CD4-positive, alpha-beta T cell treated with Interleukin-15 for 1 hour (primary cell): Measurements from ENCODE around the gene KNDC1.
"Not testable (repeated sequence)": the region's sequence is repeated elsewhere in the genome, so short reads cannot be mapped to it uniquely, and the experiment has no call there.

Experiments
- DNase-seq: peaks from one replicate; pipeline ENCODE4 v3.0.0-alpha.2; 2020

The KNDC1 gene

DNA sequence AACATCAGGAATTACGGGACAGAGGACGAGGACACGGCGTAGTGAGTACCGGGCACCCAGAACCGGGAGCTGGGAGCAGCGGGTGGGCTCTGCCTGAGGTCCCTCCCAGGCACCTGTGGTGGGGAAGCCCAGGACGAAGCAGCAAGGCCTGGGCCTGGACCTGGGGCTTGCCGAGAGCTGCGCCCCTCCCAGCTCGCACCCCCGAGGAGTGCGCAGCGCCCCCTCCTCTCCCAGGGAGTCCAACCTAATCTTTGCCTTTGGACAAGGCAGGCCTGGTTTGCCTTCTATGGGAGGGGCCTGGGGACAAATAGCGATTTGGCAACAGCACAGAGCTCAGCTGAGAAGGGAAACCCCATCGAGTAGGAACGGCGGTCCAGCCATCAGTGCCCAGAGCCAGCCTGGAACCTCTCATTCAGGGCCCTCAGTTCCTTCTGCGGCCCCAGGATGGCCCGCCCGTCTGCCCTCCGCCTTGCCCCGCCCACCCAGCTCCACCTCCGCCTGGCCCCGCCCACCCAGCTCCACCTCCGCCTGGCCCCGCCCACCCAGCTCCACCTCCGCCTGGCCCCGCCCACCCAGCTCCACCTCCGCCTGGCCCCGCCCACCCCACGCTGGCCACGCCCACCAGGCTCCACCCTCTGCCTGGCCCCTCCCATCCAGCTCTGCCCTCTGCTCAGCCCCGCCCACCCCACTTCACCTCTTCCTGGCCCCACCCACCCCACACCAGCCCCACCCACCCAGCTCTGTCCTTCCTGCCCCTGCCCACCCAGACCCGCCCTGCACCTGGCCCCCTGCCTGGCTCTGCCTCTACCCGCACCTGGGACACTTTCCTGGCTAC, 32.5 kb upstream of the KNDC1 start:
- DNase-seq, result no peak

DNA sequence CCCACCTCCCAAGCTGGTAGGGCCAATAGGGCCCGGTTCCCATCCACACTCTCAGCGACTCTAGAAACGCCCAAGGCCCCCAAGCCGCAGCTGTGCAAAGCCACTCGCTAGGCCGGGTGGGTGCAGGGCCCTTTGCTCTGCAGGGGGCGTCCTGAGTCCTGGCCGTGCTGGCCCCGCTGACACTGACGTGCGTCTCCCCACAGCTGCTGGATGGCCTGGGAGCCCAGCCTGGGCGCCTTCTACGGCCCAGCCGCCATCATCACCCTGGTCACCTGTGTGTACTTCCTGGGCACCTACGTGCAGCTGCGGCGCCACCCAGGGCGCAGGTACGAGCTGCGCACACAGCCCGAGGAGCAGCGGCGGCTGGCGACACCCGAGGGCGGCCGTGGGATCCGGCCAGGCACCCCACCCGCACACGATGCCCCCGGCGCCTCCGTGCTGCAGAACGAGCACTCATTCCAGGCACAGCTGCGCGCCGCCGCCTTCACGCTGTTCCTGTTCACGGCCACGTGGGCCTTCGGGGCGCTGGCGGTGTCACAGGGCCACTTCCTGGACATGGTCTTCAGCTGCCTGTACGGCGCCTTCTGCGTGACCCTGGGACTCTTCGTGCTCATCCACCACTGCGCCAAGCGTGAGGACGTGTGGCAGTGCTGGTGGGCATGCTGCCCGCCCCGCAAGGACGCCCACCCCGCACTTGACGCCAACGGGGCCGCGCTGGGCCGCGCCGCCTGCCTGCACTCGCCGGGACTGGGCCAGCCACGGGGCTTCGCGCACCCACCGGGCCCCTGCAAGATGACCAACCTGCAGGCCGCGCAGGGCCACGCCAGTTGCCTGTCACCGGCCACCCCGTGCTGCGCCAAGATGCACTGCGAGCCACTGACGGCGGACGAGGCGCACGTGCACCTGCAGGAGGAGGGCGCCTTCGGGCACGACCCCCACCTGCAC, 31.6 kb upstream of the KNDC1 start:
- DNase-seq, result no peak

DNA sequence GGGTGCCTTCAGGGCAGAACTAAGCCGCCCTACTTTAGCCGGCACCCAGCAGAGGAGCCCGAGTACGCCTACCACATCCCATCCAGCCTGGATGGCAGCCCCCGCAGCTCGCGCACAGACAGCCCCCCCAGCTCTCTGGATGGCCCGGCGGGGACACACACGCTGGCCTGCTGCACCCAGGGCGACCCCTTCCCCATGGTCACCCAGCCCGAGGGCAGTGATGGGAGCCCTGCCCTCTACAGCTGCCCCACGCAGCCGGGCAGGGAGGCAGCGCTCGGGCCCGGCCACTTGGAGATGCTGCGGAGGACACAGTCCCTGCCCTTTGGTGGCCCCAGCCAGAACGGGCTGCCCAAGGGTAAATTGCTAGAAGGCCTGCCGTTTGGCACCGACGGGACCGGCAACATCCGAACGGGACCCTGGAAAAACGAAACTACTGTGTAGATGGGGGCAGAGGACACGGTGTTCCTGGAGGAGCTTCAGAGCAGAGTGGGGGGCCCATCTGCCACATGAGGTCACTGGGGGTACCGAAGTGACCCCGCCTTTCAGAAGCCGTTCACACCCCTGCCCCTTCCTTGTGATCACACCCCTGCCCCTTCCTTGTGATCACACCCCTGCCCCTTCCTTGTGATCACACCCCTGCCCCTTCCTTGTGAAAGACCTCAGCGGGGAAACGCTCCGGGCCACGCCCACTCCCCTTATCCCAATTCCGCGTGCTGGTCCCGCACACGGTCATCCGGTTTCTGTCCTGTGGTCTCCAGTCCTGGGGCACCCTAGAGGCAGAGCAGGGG, 30.8 kb upstream of the KNDC1 start:
- DNase-seq, result no peak

DNA sequence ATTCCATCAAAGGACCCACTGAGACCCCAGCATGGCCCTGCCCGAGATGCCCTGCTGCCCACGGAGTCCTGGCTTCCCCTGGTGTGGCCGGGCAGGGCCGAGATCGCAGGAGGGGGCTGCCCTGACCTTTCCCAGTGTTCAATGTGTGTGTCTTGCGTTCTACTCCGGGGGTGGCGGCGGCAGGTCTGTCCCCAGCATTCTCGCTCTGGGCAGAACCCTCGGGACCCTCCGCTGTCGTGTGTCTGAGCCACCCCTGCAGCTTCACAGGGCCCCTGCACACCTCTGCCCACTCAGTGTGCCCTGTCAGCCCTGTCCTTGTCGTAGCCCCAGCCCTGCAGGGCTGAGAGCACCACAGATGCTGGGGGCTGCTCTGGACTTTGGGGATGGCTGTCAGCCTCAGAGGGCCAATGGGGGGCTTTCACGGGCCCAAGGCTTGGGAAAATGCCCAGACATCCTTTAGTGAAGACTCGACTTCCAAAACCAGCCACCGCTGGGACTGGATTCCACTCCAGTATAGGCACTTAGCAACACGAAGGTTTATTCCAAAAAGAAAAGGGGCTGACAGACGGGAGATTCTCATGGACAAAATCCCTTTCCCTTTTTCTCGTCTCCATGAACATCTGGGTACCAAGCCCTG, 30.0 kb upstream of the KNDC1 start:
- DNase-seq, result no peak

DNA sequence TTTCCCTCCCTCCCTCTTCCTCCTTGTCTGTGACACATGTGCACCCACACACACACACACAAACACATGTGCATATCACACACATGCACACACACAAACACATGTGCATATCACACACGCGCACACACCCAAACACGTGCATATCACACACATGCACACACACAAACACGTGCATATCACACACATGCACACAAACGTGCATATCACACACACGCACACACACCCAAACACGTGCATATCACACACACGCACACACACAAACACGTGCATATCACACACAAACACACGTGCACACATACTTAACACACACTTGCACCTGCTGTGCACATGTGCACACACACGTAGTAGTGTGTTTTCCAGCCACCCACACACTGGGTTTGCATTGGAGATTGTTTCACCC, 29.4 kb upstream of the KNDC1 start:
- DNase-seq, result no peak

DNA sequence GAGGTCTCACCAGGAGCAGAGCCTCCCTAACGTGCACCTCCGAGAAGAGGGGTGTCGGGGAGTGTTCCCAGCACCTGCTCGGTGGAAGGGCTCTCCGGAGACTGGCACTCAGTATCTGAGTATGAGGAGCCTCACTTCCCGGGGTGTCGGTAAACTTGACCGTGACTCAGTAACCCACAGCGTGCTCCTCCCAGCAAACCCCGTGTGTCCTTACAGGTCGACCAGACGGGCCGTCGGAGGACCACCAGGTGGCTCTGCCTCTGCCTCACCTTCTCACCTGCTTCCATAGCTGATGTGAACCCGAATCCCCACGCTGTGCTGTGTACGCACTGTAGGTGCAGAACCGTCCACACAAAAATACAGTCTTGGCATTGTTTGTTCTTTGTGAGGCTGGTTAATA, 29.0 kb upstream of the KNDC1 start:
- DNase-seq, result no peak

DNA sequence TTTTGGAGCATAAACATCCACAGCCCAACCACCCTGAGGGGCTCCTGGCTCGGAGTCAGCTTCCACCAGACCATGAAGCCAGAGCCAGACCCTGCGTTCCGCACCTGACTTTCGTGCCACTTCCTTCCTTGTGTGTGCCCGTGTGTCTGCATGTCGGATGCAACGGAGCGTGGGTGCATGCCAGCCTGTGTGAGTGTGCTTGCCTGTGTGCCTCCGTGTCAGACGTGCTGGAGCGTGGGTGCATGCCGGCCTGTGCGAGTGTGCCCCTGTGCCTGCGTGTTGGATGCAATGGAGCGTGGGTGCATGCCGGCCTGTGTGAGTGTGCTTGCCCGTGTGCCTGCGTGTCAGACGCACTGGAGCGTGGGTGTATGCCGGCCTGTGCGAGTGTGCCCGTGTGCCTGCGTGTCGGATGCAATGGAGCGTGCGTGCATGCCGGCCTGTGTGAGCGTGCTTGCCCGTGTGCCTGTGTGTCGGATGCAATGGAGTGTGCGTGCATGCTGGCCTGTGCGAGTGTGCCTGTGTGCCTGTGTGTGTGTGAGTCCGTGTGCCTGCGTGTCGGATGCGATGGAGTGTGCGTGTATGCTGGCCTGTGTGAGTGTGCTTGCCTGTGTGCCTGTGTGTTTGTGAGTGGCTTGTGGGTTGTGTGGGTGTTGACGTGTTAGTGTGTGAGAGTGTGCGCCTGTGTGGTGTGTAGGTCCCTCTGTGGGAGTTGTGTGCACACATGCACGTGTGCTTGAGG, 28.1 kb upstream of the KNDC1 start:
- no peak for DNase-seq

DNA sequence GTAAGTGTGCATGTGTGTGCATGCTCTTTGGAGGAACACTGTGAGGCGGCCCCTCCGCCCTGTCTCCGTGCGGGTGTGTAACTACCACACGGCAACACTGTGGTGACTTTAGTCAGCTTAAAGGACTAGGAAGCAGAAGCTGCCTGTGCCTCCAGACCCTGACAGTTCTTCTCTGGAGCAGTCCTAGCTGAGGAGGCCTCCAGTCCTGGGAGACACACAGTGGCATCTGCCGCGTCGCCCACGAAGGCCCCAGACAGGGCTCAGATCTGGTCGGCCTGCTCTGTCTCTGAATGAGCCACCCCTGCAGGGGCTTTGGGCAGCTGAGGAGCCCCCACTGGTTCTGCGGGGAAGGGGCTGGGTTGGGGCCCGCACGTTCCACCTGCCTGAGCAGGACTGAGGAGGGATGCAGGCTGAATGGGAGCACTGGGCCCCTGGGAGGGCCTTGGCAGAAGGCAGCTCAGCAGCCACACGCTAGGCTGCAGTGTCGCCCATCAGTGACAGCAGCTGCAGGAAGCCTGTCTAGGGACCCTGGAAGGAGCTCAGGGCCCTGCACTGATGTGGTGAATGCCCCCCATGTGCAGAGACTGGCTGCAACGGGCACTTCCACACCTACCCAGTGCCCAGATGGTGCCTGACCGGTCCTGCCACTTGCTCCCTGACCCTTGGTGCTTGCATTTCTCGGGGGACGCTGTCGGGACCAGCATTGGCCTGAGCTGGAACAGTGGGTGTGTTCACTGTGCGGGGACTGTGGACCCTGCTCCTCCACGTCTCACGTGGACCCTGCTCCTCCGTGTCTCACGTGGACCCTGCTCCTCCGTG, 27.3 kb upstream of the KNDC1 start:
- DNase-seq, result no peak

DNA sequence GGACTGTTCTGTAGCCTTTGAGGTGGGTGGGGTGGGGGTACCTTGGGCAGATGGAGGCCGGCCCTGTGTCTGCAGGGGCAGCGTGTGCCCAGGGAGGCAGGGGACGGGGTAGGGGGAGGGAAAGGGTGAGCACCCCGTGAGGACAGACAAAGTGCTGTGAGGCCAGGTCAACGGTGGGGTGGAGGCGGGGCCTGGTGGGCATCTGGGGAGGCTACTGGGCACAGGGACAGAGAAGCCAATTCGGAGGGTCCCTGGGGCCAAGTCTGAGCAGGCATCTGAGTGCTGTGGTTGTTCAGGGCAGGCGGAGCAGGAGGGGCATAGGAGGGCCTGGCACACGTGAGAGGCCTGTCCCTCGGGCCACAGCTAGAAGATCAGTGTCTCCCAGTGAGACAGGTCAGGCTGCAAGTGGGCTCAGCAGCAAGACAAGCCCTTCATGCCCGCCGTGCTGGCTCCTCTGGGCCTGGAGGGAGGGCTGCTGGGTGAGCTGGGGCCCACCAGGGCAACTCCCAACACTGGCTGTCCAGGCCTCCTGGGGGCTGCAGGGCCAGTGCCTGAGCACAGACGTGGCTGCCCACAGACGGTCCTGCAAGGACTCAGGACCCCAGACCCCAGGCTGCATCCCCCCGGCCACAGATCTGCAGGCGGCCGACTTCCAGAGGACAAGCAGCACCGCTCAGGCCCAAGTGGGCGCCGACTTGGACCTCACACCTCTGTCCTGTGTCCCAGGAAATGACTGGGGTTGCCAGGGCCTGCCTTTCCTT, 26.4 kb upstream of the KNDC1 start:
- no peak for DNase-seq

DNA sequence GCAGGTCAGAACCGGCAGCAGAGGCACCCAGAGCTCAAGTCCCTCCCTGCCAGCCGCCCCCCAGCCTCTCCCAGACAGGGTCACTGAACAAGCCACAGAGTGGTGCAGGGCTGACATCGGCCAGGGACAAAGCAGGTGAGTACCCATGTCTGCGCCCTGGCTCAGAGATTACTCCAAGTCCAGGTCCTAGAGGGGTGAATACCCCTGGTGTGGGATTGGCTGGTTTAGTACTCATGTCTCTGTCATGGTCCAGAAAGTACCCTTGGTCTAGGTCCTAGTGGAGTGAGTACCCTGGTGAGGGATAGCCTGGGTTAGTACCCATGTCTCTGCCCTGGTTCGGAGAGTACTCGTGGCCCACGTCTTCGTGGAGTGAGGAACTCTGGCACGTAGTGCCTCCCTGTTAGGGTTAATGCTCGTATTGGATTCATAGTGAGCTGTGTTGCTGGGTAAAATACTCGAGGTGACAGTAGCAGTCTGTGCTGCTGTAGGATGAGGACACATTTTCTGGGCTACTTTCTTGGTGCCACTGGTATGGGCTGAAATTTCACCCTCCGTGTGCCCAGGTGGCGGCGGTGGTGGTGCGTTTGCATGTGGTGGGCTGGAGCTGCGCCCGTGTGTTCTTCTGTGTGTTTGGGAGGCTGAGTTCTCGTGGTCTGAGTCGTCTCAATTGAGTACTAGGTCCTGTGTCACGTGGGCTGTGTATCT, 25.5 kb upstream of the KNDC1 start:
- no peak for DNase-seq

DNA sequence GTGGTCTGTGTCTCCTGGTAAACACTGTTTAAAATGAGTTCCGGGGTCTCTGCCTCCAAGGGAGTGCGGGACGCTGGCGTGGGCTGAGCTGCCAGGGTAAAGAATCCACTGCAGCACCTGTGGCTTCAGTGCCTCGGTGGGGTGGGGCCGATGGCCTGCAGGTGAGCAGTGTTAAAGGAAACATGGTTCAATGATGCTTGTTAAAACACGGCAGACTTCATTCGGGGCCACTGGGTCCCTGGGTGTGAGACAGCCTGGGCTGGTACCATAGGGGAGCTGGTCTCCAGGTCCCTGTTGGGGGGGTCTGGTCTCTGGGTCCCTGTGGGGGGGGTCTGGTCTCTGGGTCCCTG, 24.9 kb upstream of the KNDC1 start:
- DNase-seq, result no peak

DNA sequence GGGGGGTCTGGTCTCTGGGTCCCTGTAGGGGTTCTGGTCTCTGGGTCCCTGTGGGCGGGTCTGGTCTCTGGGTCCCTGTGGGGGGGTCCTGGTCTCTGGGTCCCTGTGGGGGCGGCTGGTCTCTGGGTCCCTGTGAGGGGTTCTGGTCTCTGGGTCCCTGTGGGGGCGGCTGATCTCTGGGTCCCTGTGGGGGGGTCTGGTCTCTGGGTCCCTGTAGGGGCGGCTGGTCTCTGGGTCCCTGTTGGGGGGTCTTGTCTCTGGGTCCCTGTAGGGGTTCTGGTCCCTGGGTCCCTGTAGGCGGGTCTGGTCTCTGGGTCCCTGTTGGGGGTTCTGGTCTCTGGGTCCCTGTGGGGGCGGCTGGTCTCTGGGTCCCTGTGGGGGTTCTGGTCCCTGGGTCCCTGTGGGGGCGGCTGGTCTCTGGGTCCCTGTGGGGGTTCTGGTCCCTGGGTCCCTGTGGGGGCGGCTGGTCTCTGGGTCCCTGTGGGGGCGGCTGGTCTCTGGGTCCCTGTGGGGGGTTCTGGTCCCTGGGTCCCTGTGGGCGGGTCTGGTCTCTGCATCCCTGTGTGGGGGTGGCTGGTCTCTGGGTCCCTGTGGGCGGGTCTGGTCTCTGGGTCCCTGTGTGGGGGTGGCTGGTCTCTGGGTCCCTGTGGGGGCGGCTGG, 22.4 kb upstream of the KNDC1 start:
- not testable (repeated sequence) for DNase-seq

DNA sequence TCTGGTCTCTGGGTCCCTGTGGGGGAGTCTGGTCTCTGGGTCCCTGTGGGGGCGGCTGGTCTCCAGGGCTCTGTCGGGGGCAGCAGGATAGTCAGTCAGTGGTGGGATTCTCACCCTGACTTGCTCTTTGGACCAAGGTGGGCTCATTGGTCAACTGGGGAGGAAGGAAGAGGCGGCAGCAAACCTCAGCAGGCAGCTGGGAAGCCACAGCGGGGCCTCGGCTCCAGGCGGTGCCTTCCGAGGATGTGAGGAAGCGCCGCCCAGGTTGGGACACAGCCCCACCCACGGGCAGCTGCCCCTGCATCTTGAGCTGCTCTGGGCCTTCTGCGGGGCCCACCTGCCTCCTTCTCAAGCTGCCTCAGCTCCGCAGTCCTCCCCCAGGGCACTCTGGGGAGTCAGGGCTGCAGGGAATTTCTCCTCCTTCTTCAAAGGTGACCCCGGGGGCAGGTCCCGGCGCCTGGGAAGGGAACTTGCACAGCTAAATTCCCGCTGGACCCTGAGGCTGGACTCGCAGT, 20.4 kb upstream of the KNDC1 start:
- no peak for DNase-seq

DNA sequence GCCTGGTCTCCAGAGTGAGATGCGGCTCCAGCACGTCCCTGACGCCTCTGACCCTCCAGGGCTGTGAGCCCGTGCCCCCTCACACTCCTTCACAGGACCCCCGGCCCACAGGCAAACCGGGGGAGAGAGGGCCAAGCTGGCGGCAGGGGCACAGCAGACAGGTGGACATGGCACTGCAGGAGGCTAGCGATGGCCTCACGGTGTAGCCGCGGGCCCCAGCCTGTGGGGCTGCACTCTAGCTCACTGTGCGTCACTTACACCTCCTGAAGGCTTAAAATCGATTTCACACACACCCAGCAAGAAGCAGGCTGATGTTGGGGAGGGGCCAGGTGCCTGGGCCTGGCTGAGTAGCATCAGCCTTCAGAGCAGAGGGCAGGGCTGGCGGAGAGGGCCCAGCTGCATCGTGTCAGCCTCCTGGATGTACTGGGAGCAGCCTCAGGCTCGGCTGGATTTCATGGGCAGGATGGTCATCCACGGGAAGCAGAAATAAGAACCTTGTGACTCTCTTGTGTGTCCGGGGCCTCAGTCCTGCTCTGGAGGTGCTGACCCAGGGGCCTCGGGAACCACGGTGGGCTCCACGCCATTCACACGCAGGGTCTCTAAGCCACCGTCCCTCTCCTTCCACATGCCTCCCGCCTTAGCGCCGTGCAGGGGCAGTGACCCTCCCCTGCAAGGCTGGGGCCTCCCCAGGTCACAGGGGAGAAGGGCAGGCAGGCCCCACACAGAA, 19.4 kb upstream of the KNDC1 start:
- no peak for DNase-seq

DNA sequence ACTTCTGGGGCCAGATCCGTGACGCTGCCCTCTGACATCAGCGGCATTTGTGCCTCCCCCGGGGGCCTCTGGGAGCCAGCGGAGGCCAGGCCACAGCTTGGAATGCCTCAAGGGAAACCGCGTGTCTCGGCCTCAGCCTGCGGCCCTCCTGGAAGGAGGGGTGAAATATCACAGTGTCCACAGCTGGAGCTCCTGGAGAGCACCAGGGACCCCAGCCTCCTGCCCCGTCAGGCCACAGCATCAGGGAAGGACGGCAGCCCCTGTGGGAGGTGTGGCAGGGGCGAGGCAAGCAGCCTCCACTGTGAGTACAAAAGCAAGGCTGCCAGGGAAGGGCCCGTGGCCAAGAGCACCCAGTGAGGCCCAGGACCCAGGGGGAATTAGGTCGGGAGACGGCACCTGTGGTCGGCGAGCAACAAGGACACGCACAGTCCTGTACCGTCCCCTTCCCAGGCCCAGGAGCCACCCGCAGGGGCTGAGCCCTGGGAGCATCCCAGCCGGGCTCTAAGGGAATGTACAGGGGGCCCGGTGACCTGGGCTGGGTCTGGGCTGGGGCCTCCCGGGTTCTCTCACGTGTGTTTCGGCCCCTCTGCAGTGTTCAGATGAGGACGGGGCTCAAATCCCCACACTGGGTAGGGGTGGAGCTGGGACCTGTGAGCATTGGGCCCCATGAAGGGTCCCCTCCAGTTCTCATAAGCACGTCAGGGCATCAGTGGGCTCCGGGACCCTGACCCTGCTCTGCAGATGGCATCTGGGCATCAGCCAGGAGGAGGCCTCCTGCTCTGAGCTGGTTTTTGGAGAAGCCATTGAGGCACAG, 18.7 kb upstream of the KNDC1 start:
- DNase-seq, result no peak

DNA sequence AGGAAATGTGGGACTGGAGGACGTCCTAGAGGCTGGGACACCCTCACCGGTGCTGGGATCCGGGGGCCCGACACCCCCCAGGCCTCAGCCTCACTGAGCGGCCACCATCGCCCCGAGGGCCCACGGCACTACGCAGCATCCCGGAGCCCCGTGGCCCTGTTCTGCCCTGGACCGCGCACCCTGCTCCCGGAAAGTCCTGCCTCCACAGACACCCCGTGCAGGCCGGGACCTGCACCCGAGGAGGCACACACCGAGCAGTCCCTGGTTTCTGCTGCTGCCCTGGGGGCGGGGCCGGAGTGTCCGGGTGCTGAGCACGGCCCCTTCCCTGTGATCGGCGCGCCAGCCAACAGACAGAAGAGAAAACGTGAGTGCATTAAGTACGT, 18.1 kb upstream of the KNDC1 start:
- DNase-seq, result no peak

DNA sequence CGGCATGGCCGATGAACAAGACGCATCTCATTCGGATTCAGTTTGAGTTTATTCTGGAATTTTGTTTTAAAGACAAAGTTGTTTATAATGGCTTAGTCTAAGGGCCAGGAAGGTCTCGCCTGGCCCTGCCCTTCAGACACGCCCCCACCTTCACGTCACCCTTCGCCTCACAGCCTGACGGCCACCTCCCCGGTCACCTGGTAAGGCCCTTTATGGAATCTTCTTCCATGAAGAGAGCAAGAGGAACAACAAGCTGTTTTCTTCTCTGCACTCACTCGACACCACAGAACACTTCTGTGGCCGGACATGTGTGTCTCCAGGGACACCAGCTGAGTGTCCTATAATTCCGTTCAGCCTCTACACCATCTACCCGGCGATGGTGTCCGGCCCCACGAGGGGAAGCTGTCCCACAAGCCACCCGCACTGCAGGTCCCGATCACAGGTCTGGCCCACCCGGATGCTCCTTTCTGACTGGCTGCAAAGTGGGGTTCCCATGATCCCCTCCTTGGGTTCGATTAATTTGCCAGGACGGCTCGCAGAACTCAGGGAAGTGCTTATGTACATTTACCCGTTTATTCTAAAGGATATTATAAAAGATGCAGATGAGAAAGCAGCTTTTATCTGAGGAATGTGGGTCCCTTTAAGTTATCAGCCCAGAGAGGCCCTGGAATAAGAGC, 17.4 kb upstream of the KNDC1 start:
- DNase-seq, result no peak
